ENCODE measurements around the gene DTD1.

DTD1 gene

GRCh38 chr20:18715564-18715963 is 127.7 kb downstream of the DTD1 start:
- no peak for DNase-seq

DNA sequence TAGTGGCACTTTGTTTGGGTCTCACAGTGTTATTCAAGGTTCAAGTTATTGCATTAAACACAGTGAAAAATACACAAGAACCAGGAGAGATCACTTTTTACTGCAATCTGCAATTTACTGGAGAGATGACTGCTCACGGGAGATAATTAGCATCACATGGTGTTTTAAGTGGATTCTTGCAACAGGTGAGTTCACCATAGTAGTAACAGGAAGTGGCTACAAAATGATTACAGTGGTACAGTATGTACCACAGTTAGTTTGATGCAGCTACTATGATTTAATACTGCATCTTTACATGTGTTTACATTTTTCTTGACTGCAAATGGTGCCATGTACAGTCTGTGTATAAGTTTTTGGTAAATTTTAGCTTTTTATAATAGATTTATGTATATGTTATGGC is 129.2 kb downstream of the DTD1 start:
- no peak for DNase-seq

DNA sequence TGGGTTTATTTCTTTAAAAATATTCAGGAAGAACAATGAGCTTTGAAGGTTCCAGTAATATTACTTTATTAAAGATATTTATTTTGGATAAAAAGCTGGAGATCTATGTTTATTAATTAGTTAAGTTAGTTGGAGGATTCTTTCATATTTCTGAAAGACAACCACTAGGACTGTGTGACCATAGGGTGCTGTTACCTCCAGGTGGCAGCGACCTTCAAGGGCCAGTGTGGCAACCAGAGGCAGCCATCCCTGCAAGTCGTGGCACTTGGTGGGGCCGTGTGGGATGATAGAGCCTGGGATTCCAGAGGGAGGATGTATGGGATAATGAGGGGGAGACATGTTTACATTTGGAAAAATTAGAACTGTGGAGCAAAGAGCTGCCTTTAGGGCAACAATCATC is 130.3 kb downstream of the DTD1 start:
- no peak for DNase-seq

DNA sequence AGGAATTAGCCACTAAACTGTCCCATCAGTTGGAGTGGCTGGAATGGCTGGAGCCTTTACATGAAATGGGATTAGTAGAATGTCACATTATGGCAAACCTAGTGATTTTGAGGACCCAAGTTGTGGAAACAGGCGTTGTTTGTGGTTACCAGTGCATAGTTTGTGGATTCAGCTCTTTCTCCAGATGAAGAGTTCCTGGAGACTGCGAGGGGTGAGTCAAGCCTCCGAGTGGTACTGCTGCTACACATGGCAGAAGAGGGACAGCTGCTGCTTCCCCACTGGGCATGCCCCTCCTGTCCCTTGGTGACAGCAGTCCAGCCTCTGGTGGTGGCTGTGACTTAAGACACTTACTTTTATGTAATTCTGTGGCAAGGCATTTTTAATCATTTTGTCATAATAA is 131.6 kb downstream of the DTD1 start:
- DNase-seq, result no peak

DNA sequence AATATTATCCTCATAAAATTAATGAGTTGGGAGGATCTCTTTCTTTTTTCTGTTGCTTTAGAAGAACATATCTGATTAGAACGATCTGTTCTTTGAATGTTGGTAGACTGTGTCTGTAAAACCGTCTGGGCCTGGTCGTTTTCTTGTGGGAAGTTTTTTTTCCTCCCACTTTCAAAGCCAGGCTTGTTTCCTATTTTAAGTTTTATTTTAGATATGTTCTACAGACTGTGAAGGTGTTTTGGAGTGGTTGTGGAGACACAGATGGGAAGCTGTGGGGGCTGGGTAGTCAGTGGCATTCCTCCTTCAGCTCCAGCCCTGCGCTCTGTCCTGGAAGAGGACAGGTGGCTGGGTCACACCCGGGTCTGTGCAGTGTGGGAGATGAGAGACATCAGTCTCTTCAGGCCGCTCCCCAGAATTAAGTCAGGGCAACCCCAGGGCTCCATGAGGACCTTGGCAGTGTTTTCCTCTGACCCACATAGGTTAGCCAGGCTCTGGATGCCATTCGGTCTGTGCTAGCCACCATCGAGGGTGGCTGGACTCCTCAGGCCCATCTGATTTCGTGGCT is 133.8 kb downstream of the DTD1 start:
- DNase-seq, result no peak

GRCh38 chr20:18722371-18722770 is 134.5 kb downstream of the DTD1 start:
- no peak for DNase-seq

DNA sequence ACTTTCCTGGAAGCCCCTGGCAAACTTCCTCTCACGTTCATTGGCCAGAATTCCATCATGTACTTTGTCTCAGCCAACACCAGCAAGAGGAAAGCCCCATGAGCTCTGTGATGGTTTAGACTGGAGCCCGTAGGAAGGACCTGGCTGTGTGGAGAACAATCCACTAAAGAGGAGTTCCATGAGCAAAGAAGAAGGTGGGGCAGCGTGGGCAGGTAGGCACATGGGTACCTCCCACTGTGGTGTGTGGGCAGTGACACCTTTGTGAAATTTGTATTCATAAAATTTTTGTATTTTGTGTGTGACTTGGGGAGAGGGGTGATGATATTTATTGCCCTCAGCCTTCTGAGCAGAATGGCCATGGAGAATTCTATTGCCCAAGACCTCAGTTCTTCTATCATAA is 136.2 kb downstream of the DTD1 start:
- DNase-seq, result no peak

- no peak for DNase-seq
Measured at GRCh38 chr20:18724788-18725464, 137.1 kb downstream of the DTD1 start.

- no peak for DNase-seq
Measured at GRCh38 chr20:18727032-18727508, 139.2 kb downstream of the DTD1 start.

DNA sequence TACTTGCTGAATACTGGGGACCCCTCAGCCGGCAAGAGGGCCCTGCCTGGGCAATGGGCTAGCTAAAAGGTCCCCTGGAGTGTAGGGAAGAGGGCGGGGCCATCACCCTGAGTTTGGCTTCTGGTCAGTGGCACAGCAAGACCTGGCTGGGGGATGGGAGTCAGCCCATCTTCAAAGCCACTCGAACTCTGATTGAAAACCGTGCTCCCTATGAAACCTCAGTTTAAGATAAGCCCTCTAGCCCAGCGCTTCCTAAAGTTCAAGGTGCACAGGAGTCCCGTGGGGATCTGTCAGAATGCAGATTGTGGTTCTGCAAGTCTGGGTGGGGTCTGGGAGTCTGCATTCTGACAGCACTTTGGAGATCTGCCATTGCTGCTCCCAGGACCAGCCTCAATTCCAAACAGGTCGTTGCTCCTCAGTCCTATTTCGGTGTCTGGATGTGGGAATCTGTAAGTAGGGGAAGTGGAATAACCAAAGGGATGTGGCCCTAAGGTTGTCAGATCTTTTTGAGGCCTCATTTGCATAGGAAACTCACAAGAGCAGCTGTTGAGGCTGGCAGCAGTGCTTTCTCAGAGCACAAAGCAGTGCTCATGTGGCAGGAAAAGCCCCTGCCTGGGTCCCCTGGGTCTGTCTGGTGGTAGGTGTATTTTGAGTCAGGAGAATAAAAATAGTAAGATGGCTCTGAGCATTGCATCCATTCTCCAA is 140.5 kb downstream of the DTD1 start:
- DNase-seq, result no peak

GRCh38 chr20:18728870-18729224 is 141.0 kb downstream of the DTD1 start:
- no peak for DNase-seq

DNA sequence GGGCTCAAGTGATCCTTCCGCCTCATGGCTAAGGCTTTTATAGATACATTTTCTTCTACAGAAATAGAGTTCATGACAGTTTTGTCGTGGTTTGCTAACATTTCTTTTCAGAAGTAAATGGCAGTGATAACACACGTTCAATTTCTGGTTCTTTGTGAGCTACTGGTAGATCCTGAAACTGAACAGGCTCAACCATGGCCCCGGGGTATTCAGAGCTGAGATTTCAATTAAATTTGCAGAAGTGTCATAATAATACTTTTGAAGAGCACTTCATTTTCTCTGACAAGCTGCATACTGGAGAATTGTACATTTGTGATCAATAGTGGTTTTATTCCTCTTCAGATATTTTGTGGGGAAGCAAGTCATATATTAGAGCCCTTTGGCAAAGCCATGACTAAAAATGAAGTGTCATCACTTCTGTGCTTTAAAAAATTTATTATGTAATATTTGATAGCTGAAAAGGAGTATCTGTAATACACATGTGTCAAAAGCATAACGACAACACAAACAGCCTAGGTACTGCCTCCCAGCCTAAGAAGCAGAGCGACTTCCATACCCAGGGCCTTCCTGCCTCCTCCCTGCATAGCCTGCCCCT is 141.5 kb downstream of the DTD1 start:
- DNase-seq, result no peak

- DNase-seq, result no peak
Measured at GRCh38 chr20:18731940-18732339, 144.1 kb downstream of the DTD1 start.

DNA sequence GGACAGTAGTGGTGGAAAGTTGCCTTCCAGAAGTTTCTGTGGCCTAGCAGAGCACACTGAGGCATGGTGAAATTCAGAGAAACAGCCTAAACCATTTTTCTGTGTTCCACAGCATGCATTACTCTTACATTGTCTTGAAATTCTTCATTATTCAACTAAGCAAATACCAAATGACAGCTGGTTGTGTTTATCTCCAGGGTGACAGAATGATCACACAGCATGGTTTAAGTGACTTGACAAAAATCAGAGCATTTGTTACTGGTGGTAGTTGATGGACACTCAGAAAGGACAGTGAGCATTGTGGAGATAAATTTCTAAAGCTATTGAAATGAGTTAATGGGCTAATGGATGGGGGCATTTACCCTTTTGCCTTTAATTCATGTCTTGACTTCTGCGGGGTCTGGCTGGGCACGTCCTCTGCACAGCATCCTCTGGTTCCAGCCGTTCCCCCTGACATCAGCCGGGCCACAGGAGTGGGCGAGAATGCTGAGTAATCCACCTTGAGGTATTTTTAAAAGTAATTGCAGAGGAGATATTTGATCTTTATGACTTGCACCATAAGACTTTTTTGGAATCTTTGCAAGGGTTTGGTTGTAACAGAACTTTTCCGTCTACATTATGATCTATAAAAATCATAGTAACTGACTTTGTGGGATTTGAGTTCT is 146.8 kb downstream of the DTD1 start:
- DNase-seq, result no peak

GRCh38 chr20:18737140-18737539 is 149.3 kb downstream of the DTD1 start:
- no peak for DNase-seq

GRCh38 chr20:18738055-18738454 is 150.2 kb downstream of the DTD1 start:
- DNase-seq, result no peak

DNA sequence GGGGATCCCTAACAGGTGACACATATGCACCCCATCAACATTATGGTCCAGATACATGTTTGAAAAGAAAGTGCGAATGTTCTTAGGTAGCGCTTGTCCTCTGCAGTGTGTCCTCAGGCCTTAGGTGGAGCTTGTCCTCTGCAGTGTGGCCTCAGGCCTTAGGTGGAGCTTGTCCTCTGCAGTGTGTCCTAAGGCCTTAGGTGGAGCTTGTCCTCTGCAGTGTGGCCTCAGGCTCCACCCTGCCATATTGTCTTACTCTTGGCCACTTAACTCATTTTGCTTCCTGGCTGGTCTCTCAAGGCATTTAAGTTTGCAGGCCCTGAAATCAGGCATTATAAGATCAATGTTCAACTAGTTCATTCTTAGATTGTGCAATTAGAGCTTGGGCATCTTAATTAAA is 151.0 kb downstream of the DTD1 start:
- no peak for DNase-seq

GRCh38 chr20:18739751-18740166 is 151.9 kb downstream of the DTD1 start:
- no peak for DNase-seq

DNA sequence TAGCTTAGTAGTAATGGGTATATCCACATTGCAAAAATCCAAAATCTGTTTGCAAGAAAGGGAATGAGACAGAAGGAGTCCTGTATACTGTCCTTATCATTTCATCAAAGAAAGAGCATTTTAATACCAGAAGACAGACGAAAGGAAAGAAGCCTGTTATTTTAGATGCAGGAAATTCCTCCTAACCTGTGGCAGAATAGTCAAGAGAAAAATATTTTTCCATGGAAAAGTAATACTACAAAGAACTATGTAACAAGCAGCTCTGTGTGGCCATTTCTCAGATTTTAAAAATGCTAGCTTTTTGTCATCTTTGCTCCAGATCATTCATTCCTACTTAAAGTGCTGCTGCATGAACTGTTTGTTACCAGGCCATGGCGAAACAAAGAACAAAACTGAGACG is 152.9 kb downstream of the DTD1 start:
- no peak for DNase-seq

DNA sequence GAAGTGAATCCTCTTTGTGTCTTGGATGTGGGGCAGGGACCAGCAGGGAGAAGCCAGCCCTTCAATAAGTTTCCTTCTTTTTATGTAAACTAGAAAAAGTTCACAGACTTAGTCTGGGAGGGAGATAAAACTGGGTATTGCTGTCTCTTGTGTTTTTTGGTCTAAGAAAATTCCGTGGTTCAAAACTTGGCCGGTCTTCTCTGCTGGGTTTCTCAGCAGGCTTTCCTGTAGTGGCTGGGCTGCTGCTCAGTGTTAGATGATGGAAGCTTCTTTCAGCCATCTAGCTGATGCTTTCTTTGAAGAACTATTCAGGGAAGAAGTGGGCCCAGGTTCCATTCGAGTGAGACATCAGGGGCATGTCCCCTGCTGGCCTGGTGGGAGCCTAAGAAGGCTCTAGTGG is 155.0 kb downstream of the DTD1 start:
- DNase-seq, result no peak

DNA sequence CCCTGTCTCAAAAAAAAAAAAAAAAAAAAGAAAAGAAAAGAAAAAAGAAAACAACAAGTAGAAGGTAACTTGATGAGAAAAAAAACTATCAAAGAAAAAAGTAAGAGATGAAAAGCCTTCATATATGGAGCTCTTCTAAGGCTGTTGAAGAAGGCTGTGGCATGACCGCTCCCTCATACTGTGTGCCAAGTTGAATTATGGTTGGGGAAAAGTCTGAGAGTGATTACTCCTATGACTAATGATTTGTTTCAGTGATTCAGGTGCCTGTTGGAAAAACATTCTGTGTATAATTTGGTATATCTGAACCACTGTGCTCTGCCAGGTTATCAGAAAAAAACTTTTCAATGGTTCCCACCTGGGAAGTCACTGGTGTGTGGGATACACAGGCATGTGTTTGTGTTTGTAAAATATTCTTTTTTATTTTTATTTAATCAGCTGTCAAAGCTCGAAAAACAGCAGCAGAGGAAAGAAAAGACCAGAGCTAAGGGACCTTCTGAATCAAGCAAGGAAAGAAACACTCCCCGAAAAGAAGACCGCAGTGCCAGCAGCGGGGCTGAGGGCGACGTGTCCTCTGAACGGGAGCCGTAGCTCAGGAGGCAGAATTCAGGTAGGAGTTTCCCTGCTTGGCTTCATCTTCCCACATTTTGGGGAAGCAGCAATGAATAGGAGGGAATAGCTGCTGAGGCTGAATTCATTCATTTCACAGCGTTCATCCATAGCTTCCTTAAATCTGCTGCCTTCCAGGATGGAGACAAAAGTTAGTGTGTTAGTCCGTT is 156.0 kb downstream of the DTD1 start:
- DNase-seq, result no peak

DNA sequence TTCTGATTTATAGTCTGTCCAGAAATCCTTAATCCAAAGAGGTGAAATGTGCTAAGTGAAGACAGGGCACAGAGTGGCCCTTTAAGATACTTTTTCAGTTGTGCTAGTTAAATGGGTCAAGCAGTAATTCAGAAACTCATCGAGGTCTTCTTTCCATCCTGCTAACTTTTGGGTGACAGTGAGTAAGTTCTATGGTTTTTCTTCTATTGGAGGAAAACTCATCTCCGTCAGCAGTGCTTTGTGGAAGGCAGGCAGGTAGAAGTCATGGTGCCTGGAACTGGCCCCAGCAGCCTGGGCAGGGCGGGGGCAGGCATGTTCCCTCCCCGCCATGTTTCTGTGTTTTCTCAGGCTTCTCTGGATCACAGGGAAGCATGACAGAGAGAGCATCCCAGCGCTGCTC is 159.2 kb downstream of the DTD1 start:
- no peak for DNase-seq

GRCh38 chr20:18748987-18749386 is 161.1 kb downstream of the DTD1 start:
- DNase-seq, result no peak
